A549 treated with CpdA at 1 μM for 4 hours (cell line): ENCODE measurements around the gene LTC4S. TPM values are rescaled to one million over a fixed set of nuclear protein-coding genes. Genes with fewer than 3 reads are reported as not detected.

ENCODE experiments used
- total RNA-seq: library from RNA; stranded (reverse); fragments of 200-300 nt; extraction: Qiagen RNA extraction; gene quantifications from 5 replicates; pipeline ENCODE4 v1.2.3, GENCODE V29; 2022; ENCODE audit warnings: low read depth

LTC4S gene, protein sequence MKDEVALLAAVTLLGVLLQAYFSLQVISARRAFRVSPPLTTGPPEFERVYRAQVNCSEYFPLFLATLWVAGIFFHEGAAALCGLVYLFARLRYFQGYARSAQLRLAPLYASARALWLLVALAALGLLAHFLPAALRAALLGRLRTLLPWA
- 0.16 TPM in 1 of 5 replicates, not detected in the others for total RNA-seq

GRCh38 chr5:179793468-179794139 is at the start of gene LTC4S:
Gene LTC4S, plus strand, starts transcription at chr5:179793986. Its CDS starts 95 bp downstream, at chr5:179794081.

GRCh38 chr5:179806250-179807048 is 12.7 kb downstream of the LTC4S start, which contains the start of gene MGAT4B:
Gene MGAT4B, minus strand, starts transcription at chr5:179806866. Its CDS starts 283 bp downstream, at chr5:179806583.

DNA sequence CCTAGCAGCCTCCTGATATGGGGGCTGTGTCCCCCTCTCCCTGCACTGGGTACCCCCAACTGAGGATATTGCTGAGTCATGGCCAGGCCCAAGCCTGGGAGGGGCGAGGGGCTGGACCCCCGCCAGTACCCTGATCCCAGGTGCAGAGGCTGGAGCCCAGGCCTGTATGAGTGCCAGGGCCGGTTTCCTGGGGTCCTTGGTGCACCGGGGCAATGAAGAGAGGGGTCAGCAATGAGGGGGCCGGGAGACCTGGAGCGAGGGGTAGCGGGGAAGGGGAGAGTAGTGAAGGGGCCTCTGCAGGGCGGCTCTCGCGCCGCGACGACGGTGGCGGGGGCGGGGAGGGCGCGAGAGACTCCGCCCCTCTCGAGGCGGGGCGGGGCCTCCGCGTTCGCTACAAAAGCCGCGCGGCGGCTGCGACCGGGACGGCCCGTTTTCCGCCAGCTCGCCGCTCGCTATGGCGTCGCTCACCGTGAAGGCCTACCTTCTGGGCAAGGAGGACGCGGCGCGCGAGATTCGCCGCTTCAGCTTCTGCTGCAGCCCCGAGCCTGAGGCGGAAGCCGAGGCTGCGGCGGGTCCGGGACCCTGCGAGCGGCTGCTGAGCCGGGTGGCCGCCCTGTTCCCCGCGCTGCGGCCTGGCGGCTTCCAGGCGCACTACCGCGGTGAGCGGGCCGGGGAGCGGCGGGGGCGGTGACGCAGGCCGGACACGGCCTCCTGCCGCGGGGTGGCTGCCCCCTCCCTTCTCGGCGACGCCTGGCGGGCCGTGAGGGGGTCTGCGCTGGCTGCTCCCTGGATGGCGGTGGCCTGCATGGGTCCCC is 26.9 kb downstream of the LTC4S start, which contains the start of gene SQSTM1:
SQSTM1 (plus strand) TSS at position 423 of the 815 bp plus-strand sequence; CDS start at position 455, 32 bp downstream.

Other genes with a start within 250 kb of the LTC4S start
- gene RUFY1, start 243.4 kb upstream of the LTC4S start, total RNA-seq, result 27.1 to 31.2 TPM (median 29.0 TPM) in 5 replicates
- 487 to 731 TPM (median 520 TPM) in 5 replicates for gene HNRNPH1, start 170.3 kb upstream of the LTC4S start, total RNA-seq
- not detected in 5 replicates for gene CBY3, start 113.0 kb upstream of the LTC4S start, total RNA-seq
- gene CANX, start 95.0 kb upstream of the LTC4S start, total RNA-seq, result 352 to 462 TPM (median 395 TPM) in 5 replicates
- gene MAML1, start 61.2 kb upstream of the LTC4S start, total RNA-seq, result 18.3 to 21.6 TPM (median 21.2 TPM) in 5 replicates
- 233 to 272 TPM (median 255 TPM) in 5 replicates for gene MGAT4B, start 12.9 kb downstream of the LTC4S start, total RNA-seq
- gene SQSTM1, start 26.9 kb downstream of the LTC4S start, total RNA-seq, result 1,418 to 2,161 TPM (median 1,454 TPM) in 5 replicates
- 12.8 to 23.9 TPM (median 20.0 TPM) in 5 replicates for gene MRNIP, start 64.8 kb downstream of the LTC4S start, total RNA-seq
- 56.1 to 69.8 TPM (median 59.9 TPM) in 5 replicates for gene TBC1D9B, start 113.9 kb downstream of the LTC4S start, total RNA-seq